ENCODE data around the gene GUCY1B1. TPM values are rescaled to one million over a fixed set of nuclear protein-coding genes. Genes with fewer than 3 reads are reported as not detected.

GUCY1B1 gene
- total RNA-seq, 1 donor: 1.1 TPM

DNA sequence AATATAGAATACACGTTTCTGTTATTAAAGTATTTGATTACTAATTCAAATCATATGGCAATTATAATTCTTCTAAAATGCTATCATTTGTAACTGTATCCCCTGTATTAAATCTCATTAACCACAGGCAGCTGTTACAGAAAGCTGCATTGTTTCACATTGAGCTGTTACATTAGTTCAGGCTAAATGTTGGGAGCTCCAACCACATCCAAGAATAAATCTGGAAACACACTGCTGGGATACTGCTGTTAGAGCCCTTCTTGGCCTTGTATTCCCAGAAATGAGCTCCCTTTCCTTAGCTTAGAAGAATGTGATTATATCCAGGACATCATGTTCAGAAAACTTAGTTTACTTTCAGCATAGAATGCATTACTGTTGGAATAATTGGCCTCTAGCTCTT is 48.2 kb downstream of the GUCY1B1 start:
- Histone ChIP-seq H3K4me2 (ENCODE audit: insufficient read depth, low read length) (no peak overlapping the region), H3K4me3 (ENCODE audit: insufficient read depth, low read length) (no peak overlapping the region), H3K36me3 (ENCODE audit: insufficient read depth, low read length) (no peaks in the 10 kb centered on the region), H3K27ac (ENCODE audit: low read depth, low read length) (no peak overlapping the region), H3K79me2 (ENCODE audit: insufficient read depth, low read length) (no peaks in the 10 kb centered on the region), H2AFZ (ENCODE audit: low read length) (no peak overlapping the region), H3K9me3 (ENCODE audit: low read depth, low read length) (no peaks in the 10 kb centered on the region), H3K27me3 (ENCODE audit: insufficient read depth, low read length) (no peaks in the 10 kb centered on the region), H4K20me1 (ENCODE audit: insufficient read depth, low read length) (no peaks in the 10 kb centered on the region), H3K4me1 (ENCODE audit: insufficient read depth, low read length) (peaks cover 12% of the 10 kb centered on the region)
- TF ChIP-seq, protein P1, sequence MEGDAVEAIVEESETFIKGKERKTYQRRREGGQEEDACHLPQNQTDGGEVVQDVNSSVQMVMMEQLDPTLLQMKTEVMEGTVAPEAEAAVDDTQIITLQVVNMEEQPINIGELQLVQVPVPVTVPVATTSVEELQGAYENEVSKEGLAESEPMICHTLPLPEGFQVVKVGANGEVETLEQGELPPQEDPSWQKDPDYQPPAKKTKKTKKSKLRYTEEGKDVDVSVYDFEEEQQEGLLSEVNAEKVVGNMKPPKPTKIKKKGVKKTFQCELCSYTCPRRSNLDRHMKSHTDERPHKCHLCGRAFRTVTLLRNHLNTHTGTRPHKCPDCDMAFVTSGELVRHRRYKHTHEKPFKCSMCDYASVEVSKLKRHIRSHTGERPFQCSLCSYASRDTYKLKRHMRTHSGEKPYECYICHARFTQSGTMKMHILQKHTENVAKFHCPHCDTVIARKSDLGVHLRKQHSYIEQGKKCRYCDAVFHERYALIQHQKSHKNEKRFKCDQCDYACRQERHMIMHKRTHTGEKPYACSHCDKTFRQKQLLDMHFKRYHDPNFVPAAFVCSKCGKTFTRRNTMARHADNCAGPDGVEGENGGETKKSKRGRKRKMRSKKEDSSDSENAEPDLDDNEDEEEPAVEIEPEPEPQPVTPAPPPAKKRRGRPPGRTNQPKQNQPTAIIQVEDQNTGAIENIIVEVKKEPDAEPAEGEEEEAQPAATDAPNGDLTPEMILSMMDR (IDR thresholded peaks at IDR 0.05; ENCODE audit: extremely low read depth, low read depth, low read length): no peak
- no peak for DNase-seq (ENCODE audit: insufficient read length, low spot score, missing footprints)

DNA sequence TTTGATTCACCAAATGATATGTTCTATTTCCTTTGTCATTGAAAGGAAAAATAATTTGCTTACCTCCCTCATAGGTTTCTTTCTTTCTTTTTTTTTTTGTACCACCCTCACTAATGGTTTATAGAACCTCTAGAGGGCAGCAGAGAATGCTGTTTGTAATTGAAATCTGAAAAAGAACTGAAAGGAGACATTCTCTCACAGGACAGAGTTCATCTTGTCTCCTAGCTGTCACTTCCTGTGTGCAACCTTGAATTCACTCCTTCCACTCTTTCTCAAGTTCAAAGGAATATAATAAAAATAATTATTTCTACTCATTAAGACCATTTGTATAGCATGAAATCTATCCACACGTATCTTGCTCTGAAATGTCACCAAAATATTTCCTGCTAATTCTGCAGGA is 51.0 kb downstream of the GUCY1B1 start:
- Histone ChIP-seq H3K27ac (ENCODE audit: low read depth, low read length) (no peak overlapping the region), H3K27me3 (ENCODE audit: insufficient read depth, low read length) (no peaks in the 10 kb centered on the region), H2AFZ (ENCODE audit: low read length) (peak overlapping the region; percentile 49)

DNA sequence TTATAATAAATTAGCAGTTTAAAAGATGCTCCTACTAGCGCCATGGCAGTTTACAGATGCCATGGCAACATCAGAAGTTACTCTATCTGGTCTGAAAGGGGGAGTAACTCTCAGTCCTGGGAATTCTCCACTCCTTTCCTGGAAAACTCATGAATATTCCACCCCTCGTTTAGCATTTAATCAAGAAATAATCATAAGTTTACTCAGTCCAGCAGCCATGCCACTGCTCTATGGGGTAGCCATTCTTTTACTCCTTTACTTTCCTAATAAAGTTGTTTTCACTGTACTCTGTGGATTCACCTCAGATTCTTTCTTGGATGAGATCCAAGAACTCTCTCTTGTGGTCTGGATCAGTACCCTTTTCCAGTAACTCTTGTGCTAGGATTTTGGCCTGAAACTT is 52.3 kb downstream of the GUCY1B1 start:
- no peaks in the 10 kb centered on the region for H3K27me3 ChIP-seq (ENCODE audit: insufficient read depth, low read length)
- H4K20me1 ChIP-seq (ENCODE audit: insufficient read depth, low read length): no peaks in the 10 kb centered on the region
- no peaks in the 10 kb centered on the region for H3K36me3 ChIP-seq (ENCODE audit: insufficient read depth, low read length)
- H2AFZ ChIP-seq (ENCODE audit: low read length): peak overlapping the region; percentile 1
- H3K4me3 ChIP-seq (ENCODE audit: insufficient read depth, low read length): no peak overlapping the region
- no peak for DNase-seq (ENCODE audit: insufficient read length, low spot score, missing footprints)
- H3K27ac ChIP-seq (ENCODE audit: low read depth, low read length): no peak overlapping the region
- no peaks in the 10 kb centered on the region for H3K4me1 ChIP-seq (ENCODE audit: insufficient read depth, low read length)
- TF ChIP-seq, protein P1 (IDR thresholded peaks at IDR 0.05; ENCODE audit: extremely low read depth, low read depth, low read length): no peak
- H3K4me2 ChIP-seq (ENCODE audit: insufficient read depth, low read length): no peak overlapping the region
- no peaks in the 10 kb centered on the region for H3K9me3 ChIP-seq (ENCODE audit: low read depth, low read length)
- H3K79me2 ChIP-seq (ENCODE audit: insufficient read depth, low read length): no peaks in the 10 kb centered on the region

More for the DNA sequence above, 51.0 kb downstream of the GUCY1B1 start:
- Histone ChIP-seq H3K36me3 (ENCODE audit: insufficient read depth, low read length) (no peaks in the 10 kb centered on the region), H3K4me1 (ENCODE audit: insufficient read depth, low read length) (peaks cover 10% of the 10 kb centered on the region), H3K79me2 (ENCODE audit: insufficient read depth, low read length) (no peaks in the 10 kb centered on the region), H3K9me3 (ENCODE audit: low read depth, low read length) (no peaks in the 10 kb centered on the region), H3K4me2 (ENCODE audit: insufficient read depth, low read length) (no peak overlapping the region), H4K20me1 (ENCODE audit: insufficient read depth, low read length) (no peaks in the 10 kb centered on the region), H3K4me3 (ENCODE audit: insufficient read depth, low read length) (no peak overlapping the region)
- DNase-seq (ENCODE audit: insufficient read length, low spot score, missing footprints): peak; percentile 38
- TF ChIP-seq, protein P1 (IDR thresholded peaks at IDR 0.05; ENCODE audit: extremely low read depth, low read depth, low read length): peak; percentile 70

DNA sequence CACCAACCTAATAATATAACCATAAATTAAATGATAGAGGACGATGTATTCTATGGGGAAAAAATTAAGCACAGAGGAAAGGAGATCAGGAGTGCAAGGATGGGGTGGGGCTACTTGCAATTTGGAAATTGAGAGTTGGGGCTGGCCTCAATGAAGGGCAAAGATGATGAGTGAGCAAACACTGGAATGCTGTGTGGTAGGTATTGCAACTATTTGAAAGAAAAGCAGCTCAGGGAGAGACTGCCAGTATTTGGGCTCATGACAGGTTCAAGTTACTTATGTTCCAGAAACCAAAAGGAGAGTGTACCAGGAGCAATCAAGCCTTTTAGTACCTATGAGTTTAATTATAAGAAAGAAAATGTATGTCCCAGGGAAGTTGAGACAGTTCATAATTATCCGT is 59.8 kb downstream of the GUCY1B1 start:
- DNase-seq (ENCODE audit: insufficient read length, low spot score, missing footprints): no peak
- Histone ChIP-seq H3K27me3 (ENCODE audit: insufficient read depth, low read length) (no peaks in the 10 kb centered on the region), H3K27ac (ENCODE audit: low read depth, low read length) (no peak overlapping the region), H3K36me3 (ENCODE audit: insufficient read depth, low read length) (no peaks in the 10 kb centered on the region), H3K4me2 (ENCODE audit: insufficient read depth, low read length) (no peak overlapping the region), H4K20me1 (ENCODE audit: insufficient read depth, low read length) (no peaks in the 10 kb centered on the region), H3K4me3 (ENCODE audit: insufficient read depth, low read length) (no peak overlapping the region), H3K79me2 (ENCODE audit: insufficient read depth, low read length) (no peaks in the 10 kb centered on the region), H3K9me3 (ENCODE audit: low read depth, low read length) (no peaks in the 10 kb centered on the region), H2AFZ (ENCODE audit: low read length) (no peak overlapping the region), H3K4me1 (ENCODE audit: insufficient read depth, low read length) (peaks cover 9% of the 10 kb centered on the region)
- TF ChIP-seq, protein P1 (IDR thresholded peaks at IDR 0.05; ENCODE audit: extremely low read depth, low read depth, low read length): no peak
